HEK293 (cell line): ENCODE data around the gene LPIN2.

Experiments
- GLI2 ChIP-seq: fragments of 450-650 bp; formaldehyde crosslinking; IDR thresholded peaks from 2 replicates; pipeline ENCODE4; 2017; ENCODE audit warnings: missing biosample characterization, missing genetic modification characterization, low read depth, borderline replicate concordance
- GLIS1 ChIP-seq: fragments of 450-650 bp; formaldehyde crosslinking; IDR thresholded peaks from 2 replicates; pipeline ENCODE4 v1.5.1; 2016; ENCODE audit warnings: missing biosample characterization, missing genetic modification characterization
- GLIS2 ChIP-seq: fragments of 450-650 bp; formaldehyde crosslinking; IDR thresholded peaks from 2 replicates; pipeline ENCODE4 v1.5.1; 2016; ENCODE audit warnings: missing biosample characterization, missing genetic modification characterization
- KLF1 ChIP-seq: fragments of 450-650 bp; formaldehyde crosslinking; IDR thresholded peaks from 2 replicates; pipeline ENCODE4 v1.5.1; 2016; ENCODE audit warnings: missing biosample characterization, missing genetic modification characterization
- KLF16 ChIP-seq: fragments of 450-650 bp; formaldehyde crosslinking; IDR thresholded peaks from 2 replicates; pipeline ENCODE4 v1.5.1; 2017; ENCODE audit warnings: missing biosample characterization, missing genetic modification characterization
- KLF9 ChIP-seq: fragments of 450-650 bp; formaldehyde crosslinking; IDR thresholded peaks from 2 replicates; pipeline ENCODE4 v1.5.1; 2016; ENCODE audit warnings: missing biosample characterization, missing genetic modification characterization, low read depth
- MYNN ChIP-seq: fragments of 450-650 bp; formaldehyde crosslinking; IDR thresholded peaks from 2 replicates; pipeline ENCODE4 v1.5.1; 2016; ENCODE audit warnings: missing biosample characterization, missing genetic modification characterization, borderline replicate concordance
- PBX3 ChIP-seq: sonication (generic); formaldehyde crosslinking; IDR thresholded peaks from 2 replicates; pipeline ENCODE4 v1.8.1; 2022; ENCODE audit warnings: mild to moderate bottlenecking, moderate library complexity, missing genetic modification reagents
- ZBTB20 ChIP-seq: fragments of 450-650 bp; formaldehyde crosslinking; IDR thresholded peaks from 2 replicates; pipeline ENCODE4 v1.5.1; 2016; ENCODE audit warnings: missing biosample characterization, missing genetic modification characterization
- ZIC2 ChIP-seq: fragments of 450-650 bp; formaldehyde crosslinking; IDR thresholded peaks from 2 replicates; pipeline ENCODE4 v1.5.1; 2016; ENCODE audit warnings: missing biosample characterization, missing genetic modification characterization
- ZNF112 ChIP-seq: fragments of 450-650 bp; formaldehyde crosslinking; IDR thresholded peaks from 2 replicates; pipeline ENCODE4 v1.5.0; 2017; ENCODE audit warnings: missing biosample characterization, missing genetic modification characterization
- ZNF121 ChIP-seq: fragments of 450-650 bp; formaldehyde crosslinking; IDR thresholded peaks from 2 replicates; pipeline ENCODE4 v1.5.1; 2016; ENCODE audit warnings: missing biosample characterization, missing genetic modification characterization
- ZNF2 ChIP-seq: fragments of 450-650 bp; formaldehyde crosslinking; IDR thresholded peaks from 2 replicates; pipeline ENCODE4 v1.5.1; 2016; ENCODE audit warnings: missing biosample characterization, missing genetic modification characterization
- ZNF280C ChIP-seq: fragments of 450-650 bp; formaldehyde crosslinking; IDR thresholded peaks from 2 replicates; pipeline ENCODE4 v1.5.1; 2016; ENCODE audit warnings: missing biosample characterization, missing genetic modification characterization
- ZNF404 ChIP-seq: fragments of 450-650 bp; formaldehyde crosslinking; IDR thresholded peaks from 2 replicates; pipeline ENCODE4 v1.5.1; 2017; ENCODE audit warnings: missing biosample characterization, missing genetic modification characterization
- TF ChIP-seq, protein P1 (sequence below): fragments of 450-650 bp; formaldehyde crosslinking; IDR thresholded peaks from 2 replicates; pipeline ENCODE4 v1.5.1; 2016; ENCODE audit warnings: missing biosample characterization, missing genetic modification characterization
- TF ChIP-seq, protein P2 (sequence below): fragments of 450-650 bp; formaldehyde crosslinking; optimal IDR thresholded peaks from 2 replicates; pipeline ENCODE3; 2016; ENCODE audit warnings: missing biosample characterization, mild to moderate bottlenecking, missing genetic modification characterization
- TF ChIP-seq, protein P3 (sequence below): fragments of 450-650 bp; formaldehyde crosslinking; IDR thresholded peaks from 2 replicates; pipeline ENCODE4 v1.5.1; 2017; ENCODE audit warnings: missing biosample characterization, missing genetic modification characterization

The LPIN2 gene

GRCh38 chr18:3012136-3013023, 564 bp downstream of the LPIN2 start (continued):
- TF ChIP-seq GLI2 (no peak), ZNF112 (tag by site-specific recombination) (no peak), KLF1 (tag by site-specific recombination) (peak; percentile 37; the same call in 1 of the 2 replicates), ZNF404 (tag by site-specific recombination) (no peak), ZNF121 (tag by site-specific recombination) (no peak), ZNF2 (tag by site-specific recombination) (peak; percentile 17; the same call in 1 of the 2 replicates), KLF9 (tag by site-specific recombination) (peak; percentile 57), MYNN (tag by site-specific recombination) (no peak), GLIS1 (tag by site-specific recombination) (peak; percentile 86), PBX3 (CRISPR knock-in tag) (0 out of 2 replicates have a peak, but pooled peaks have one; percentile 26), ZBTB20 (tag by site-specific recombination) (peak; percentile 30; the same call in 1 of the 2 replicates), KLF16 (tag by site-specific recombination) (peak; percentile 60), ZIC2 (peak; percentile 86), ZNF280C (tag by site-specific recombination) (no peak), GLIS2 (tag by site-specific recombination) (peak; percentile 96)
- TF ChIP-seq, protein P1, sequence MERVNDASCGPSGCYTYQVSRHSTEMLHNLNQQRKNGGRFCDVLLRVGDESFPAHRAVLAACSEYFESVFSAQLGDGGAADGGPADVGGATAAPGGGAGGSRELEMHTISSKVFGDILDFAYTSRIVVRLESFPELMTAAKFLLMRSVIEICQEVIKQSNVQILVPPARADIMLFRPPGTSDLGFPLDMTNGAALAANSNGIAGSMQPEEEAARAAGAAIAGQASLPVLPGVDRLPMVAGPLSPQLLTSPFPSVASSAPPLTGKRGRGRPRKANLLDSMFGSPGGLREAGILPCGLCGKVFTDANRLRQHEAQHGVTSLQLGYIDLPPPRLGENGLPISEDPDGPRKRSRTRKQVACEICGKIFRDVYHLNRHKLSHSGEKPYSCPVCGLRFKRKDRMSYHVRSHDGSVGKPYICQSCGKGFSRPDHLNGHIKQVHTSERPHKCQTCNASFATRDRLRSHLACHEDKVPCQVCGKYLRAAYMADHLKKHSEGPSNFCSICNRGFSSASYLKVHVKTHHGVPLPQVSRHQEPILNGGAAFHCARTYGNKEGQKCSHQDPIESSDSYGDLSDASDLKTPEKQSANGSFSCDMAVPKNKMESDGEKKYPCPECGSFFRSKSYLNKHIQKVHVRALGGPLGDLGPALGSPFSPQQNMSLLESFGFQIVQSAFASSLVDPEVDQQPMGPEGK (tag by site-specific recombination): peak; percentile 90
- TF ChIP-seq, protein P2, sequence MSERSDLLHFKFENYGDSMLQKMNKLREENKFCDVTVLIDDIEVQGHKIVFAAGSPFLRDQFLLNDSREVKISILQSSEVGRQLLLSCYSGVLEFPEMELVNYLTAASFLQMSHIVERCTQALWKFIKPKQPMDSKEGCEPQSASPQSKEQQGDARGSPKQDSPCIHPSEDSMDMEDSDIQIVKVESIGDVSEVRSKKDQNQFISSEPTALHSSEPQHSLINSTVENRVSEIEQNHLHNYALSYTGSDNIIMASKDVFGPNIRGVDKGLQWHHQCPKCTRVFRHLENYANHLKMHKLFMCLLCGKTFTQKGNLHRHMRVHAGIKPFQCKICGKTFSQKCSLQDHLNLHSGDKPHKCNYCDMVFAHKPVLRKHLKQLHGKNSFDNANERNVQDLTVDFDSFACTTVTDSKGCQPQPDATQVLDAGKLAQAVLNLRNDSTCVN: peak; percentile 82
- TF ChIP-seq, protein P3, sequence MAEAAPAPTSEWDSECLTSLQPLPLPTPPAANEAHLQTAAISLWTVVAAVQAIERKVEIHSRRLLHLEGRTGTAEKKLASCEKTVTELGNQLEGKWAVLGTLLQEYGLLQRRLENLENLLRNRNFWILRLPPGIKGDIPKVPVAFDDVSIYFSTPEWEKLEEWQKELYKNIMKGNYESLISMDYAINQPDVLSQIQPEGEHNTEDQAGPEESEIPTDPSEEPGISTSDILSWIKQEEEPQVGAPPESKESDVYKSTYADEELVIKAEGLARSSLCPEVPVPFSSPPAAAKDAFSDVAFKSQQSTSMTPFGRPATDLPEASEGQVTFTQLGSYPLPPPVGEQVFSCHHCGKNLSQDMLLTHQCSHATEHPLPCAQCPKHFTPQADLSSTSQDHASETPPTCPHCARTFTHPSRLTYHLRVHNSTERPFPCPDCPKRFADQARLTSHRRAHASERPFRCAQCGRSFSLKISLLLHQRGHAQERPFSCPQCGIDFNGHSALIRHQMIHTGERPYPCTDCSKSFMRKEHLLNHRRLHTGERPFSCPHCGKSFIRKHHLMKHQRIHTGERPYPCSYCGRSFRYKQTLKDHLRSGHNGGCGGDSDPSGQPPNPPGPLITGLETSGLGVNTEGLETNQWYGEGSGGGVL (tag by site-specific recombination): peak; percentile 87
